Mesothelial cell of epicardium (in vitro differentiated cells): ENCODE data around the gene PCDHGB5. TPM values are rescaled to one million over a fixed set of nuclear protein-coding genes. Genes with fewer than 3 reads are reported as not detected.

ENCODE experiments used
- DNase-seq, 2 experiments: peaks; one replicate each; pipeline ENCODE4 v3.0.0; 2021; ENCODE audit warnings: low spot score in 2 of 2; ENCODE audit not compliant: unreplicated experiment in 2 of 2
- H3K27ac Mint-ChIP-seq: 2 replicates; pipeline ENCODE4 v1.8.0; 2021; ENCODE audit warnings: mixed read lengths
- H3K27me3 Mint-ChIP-seq: 2 replicates; pipeline ENCODE4 v1.8.0; 2021; ENCODE audit warnings: low read depth, mixed read lengths
- H3K36me3 Mint-ChIP-seq: 2 replicates; pipeline ENCODE4 v1.8.0; 2021; ENCODE audit warnings: mixed read lengths
- H3K4me1 Mint-ChIP-seq: 2 replicates; pipeline ENCODE4 v1.8.0; 2021; ENCODE audit warnings: mixed read lengths
- H3K4me3 Mint-ChIP-seq: 2 replicates; pipeline ENCODE4 v1.8.0; 2021; ENCODE audit warnings: mild to moderate bottlenecking, moderate library complexity, mixed read lengths
- H3K9me3 Mint-ChIP-seq: 2 replicates; pipeline ENCODE4 v1.8.0; 2021; ENCODE audit warnings: mixed read lengths
- CTCF ChIP-seq: fragments of 200-600 bp; sonication (generic); IDR thresholded peaks from one replicate; pipeline ENCODE4 v1.5.0; 2021; ENCODE audit warnings: antibody characterized with exemption; ENCODE audit not compliant: unreplicated experiment
- total RNA-seq: library from RNA; stranded (reverse); gene quantifications from 3 replicates; pipeline ENCODE4 v1.2.1, GENCODE V29; 2021

PCDHGB5 gene
- total RNA-seq, 1 donor from 2014 or later: 3.9 TPM

GRCh38 chr5:141439411-141440141 is 41.8 kb downstream of the PCDHGB5 start:
- no peaks in the 10 kb centered on the region for H3K27me3 Mint-ChIP-seq
- peaks cover 67% of the 10 kb centered on the region for H3K9me3 Mint-ChIP-seq
- H3K4me3 Mint-ChIP-seq: no peak overlapping the region
- no peak for TF ChIP-seq CTCF
- DNase-seq: no peak
- H3K36me3 Mint-ChIP-seq: peaks cover 75% of the 10 kb centered on the region
- no peaks in the 10 kb centered on the region for H3K4me1 Mint-ChIP-seq
- no peak overlapping the region for H3K27ac Mint-ChIP-seq

DNA sequence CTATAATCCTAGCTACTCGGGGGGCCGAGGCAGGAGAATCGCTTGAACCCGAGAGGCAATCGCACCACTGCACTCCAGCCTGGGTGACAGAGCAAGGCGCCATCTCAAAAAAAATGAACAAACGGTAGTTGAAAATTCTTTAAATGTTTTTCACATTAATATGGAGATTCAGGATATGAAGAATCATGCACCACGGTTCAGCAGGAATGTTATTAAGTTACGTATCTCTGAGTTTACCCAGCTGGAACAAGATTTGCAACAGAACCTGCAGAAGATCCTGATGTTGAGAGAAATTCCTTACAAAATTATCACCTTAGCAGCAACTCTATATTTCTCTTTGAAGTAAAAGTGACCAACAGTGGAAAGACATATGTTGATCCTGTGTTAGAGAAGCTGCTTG is 42.6 kb downstream of the PCDHGB5 start:
- TF ChIP-seq CTCF: no peak
- Mint-ChIP-seq H3K27ac (no peak overlapping the region), H3K4me3 (no peak overlapping the region), H3K36me3 (peaks cover 75% of the 10 kb centered on the region), H3K4me1 (no peaks in the 10 kb centered on the region), H3K27me3 (no peaks in the 10 kb centered on the region), H3K9me3 (peaks cover 67% of the 10 kb centered on the region)
- no peak for DNase-seq

DNA sequence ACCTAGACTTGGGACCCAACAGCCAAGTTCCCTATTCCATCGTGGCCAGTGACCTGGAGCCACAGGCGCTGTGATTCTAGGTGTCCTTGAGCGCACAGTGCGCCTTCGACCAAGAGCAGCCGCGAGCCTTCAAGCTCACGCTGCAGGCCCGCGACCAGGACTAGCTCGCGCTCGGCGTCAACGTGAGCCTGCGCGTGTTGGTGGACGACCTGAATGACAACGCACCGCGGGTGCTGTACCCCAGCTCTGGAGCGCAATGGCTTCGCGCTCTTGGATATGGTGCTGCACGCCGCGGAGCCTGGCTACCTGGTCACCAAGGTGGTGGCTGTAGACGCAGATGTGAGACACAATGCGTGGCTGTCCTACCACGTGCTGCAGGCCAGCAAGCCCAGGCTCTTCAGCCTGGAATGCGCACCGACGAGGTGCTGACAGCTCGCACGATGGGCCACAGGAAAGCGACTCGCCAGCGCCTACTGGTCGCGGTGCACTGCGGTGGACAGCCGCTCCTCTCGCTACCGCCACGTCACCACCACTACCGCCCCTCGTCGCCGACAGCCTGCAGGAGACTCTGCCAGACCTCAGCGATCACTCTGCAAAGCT is 43.9 kb downstream of the PCDHGB5 start:
- Mint-ChIP-seq H3K9me3 (peaks cover 64% of the 10 kb centered on the region), H3K36me3 (peaks cover 72% of the 10 kb centered on the region), H3K4me1 (no peaks in the 10 kb centered on the region), H3K27me3 (no peaks in the 10 kb centered on the region), H3K27ac (no peak overlapping the region), H3K4me3 (no peak overlapping the region)
- no peak for TF ChIP-seq CTCF
- no peak for DNase-seq

Other genes starting within 250 kb of the PCDHGB5 start
- 1.8 to 2.1 TPM (median 2.1 TPM) in 3 replicates for gene PCDHB6, start 247.9 kb upstream of the PCDHGB5 start, total RNA-seq
- 1.4 to 1.8 TPM (median 1.6 TPM) in 3 replicates for gene PCDHB7, start 225.3 kb upstream of the PCDHGB5 start, total RNA-seq
- gene PCDHB8, start 220.2 kb upstream of the PCDHGB5 start, total RNA-seq: 2.3 to 2.4 TPM (median 2.4 TPM) in 3 replicates
- gene PCDHB16, start 215.6 kb upstream of the PCDHGB5 start, total RNA-seq: 23.5 to 24.6 TPM (median 24.4 TPM) in 3 replicates
- 14.5 to 16.0 TPM (median 15.1 TPM) in 3 replicates for gene PCDHB9, start 210.8 kb upstream of the PCDHGB5 start, total RNA-seq
- gene PCDHB10, start 205.6 kb upstream of the PCDHGB5 start, total RNA-seq: 10.8 to 11.9 TPM (median 11.7 TPM) in 3 replicates
- 6.1 to 6.6 TPM (median 6.4 TPM) in 3 replicates for gene PCDHB11, start 198.3 kb upstream of the PCDHGB5 start, total RNA-seq
- 5.8 to 6.4 TPM (median 6.1 TPM) in 3 replicates for gene PCDHB12, start 189.2 kb upstream of the PCDHGB5 start, total RNA-seq
- gene PCDHB13, start 184.0 kb upstream of the PCDHGB5 start, total RNA-seq: 7.8 to 8.0 TPM (median 8.0 TPM) in 3 replicates
- 7.1 to 8.6 TPM (median 7.7 TPM) in 3 replicates for gene PCDHB14, start 174.6 kb upstream of the PCDHGB5 start, total RNA-seq
- gene PCDHB15, start 152.6 kb upstream of the PCDHGB5 start, total RNA-seq: 2.2 to 2.4 TPM (median 2.3 TPM) in 3 replicates
- gene SLC25A2, start 93.9 kb upstream of the PCDHGB5 start, total RNA-seq: 1.3 to 1.6 TPM (median 1.6 TPM) in 3 replicates
- 97.2 to 103 TPM (median 99.6 TPM) in 3 replicates for gene TAF7, start 77.2 kb upstream of the PCDHGB5 start, total RNA-seq
- 0.22 to 0.47 TPM (median 0.34 TPM) in 3 replicates for gene PCDHGA1, start 67.4 kb upstream of the PCDHGB5 start, total RNA-seq
- gene PCDHGA2, start 59.2 kb upstream of the PCDHGB5 start, total RNA-seq: 0.11 to 0.33 TPM (median 0.32 TPM) in 3 replicates
- gene PCDHGA3, start 54.1 kb upstream of the PCDHGB5 start, total RNA-seq: 0.07 to 0.16 TPM (median 0.13 TPM) in 3 replicates
- 1.7 to 2.0 TPM (median 2.0 TPM) in 3 replicates for gene PCDHGB1, start 47.8 kb upstream of the PCDHGB5 start, total RNA-seq
- gene PCDHGA4, start 42.9 kb upstream of the PCDHGB5 start, total RNA-seq: 0.86 to 1.2 TPM (median 1.1 TPM) in 3 replicates
- gene PCDHGB2, start 38.0 kb upstream of the PCDHGB5 start, total RNA-seq: 0.86 to 1.3 TPM (median 1.2 TPM) in 3 replicates
- gene PCDHGA5, start 33.8 kb upstream of the PCDHGB5 start, total RNA-seq: 0.51 to 0.66 TPM (median 0.52 TPM) in 3 replicates
- gene PCDHGB3, start 27.7 kb upstream of the PCDHGB5 start, total RNA-seq: 0.59 to 0.74 TPM (median 0.64 TPM) in 3 replicates
- gene PCDHGA6, start 24.1 kb upstream of the PCDHGB5 start, total RNA-seq: 0.25 to 0.60 TPM (median 0.57 TPM) in 3 replicates
- 0.33 to 0.43 TPM (median 0.38 TPM) in 3 replicates for gene PCDHGA7, start 15.2 kb upstream of the PCDHGB5 start, total RNA-seq
- gene PCDHGB4, start 10.2 kb upstream of the PCDHGB5 start, total RNA-seq: 31.0 to 35.5 TPM (median 33.0 TPM) in 3 replicates
- gene PCDHGA8, start 5.3 kb upstream of the PCDHGB5 start, total RNA-seq: 2.6 to 2.9 TPM (median 2.7 TPM) in 3 replicates
- gene PCDHGA9, start 4.8 kb downstream of the PCDHGB5 start, total RNA-seq: 2.1 to 2.3 TPM (median 2.3 TPM) in 3 replicates
- 74.0 to 76.3 TPM (median 75.7 TPM) in 3 replicates for gene PCDHGB6, start 10.1 kb downstream of the PCDHGB5 start, total RNA-seq
- 30.7 to 33.4 TPM (median 32.1 TPM) in 3 replicates for gene PCDHGA10, start 15.0 kb downstream of the PCDHGB5 start, total RNA-seq
- 14.1 to 16.4 TPM (median 14.9 TPM) in 3 replicates for gene PCDHGB7, start 19.7 kb downstream of the PCDHGB5 start, total RNA-seq
- 5.7 to 6.0 TPM (median 6.0 TPM) in 3 replicates for gene PCDHGA11, start 23.1 kb downstream of the PCDHGB5 start, total RNA-seq
- 4.1 to 5.2 TPM (median 4.5 TPM) in 3 replicates for gene PCDHGA12, start 32.6 kb downstream of the PCDHGB5 start, total RNA-seq
- 80.2 to 82.9 TPM (median 80.6 TPM) in 3 replicates for gene PCDHGC3, start 78.0 kb downstream of the PCDHGB5 start, total RNA-seq
- gene PCDHGC4, start 87.1 kb downstream of the PCDHGB5 start, total RNA-seq: 5.2 to 6.2 TPM (median 5.2 TPM) in 3 replicates
- gene PCDHGC5, start 91.1 kb downstream of the PCDHGB5 start, total RNA-seq: 2.6 to 3.5 TPM (median 3.5 TPM) in 3 replicates
- 43.0 to 43.9 TPM (median 43.6 TPM) in 3 replicates for gene DIAPH1, start 221.1 kb downstream of the PCDHGB5 start, total RNA-seq
- 96.0 to 108 TPM (median 102 TPM) in 3 replicates for gene HDAC3, start 238.9 kb downstream of the PCDHGB5 start, total RNA-seq
- 3.9 to 4.6 TPM (median 4.6 TPM) in 3 replicates for gene RELL2, start 239.1 kb downstream of the PCDHGB5 start, total RNA-seq